Stimulated activated CD4-positive, alpha-beta T cell treated with anti-CD3 and anti-CD28 coated beads, Interleukin-15, amount 100 ng/mL, for 24 hours (primary cell): ENCODE results near the gene SLC26A6.

Experiments used
- DNase-seq: peaks from one replicate; pipeline ENCODE4 v3.0.0-alpha.2; 2020

The SLC26A6 gene

DNA sequence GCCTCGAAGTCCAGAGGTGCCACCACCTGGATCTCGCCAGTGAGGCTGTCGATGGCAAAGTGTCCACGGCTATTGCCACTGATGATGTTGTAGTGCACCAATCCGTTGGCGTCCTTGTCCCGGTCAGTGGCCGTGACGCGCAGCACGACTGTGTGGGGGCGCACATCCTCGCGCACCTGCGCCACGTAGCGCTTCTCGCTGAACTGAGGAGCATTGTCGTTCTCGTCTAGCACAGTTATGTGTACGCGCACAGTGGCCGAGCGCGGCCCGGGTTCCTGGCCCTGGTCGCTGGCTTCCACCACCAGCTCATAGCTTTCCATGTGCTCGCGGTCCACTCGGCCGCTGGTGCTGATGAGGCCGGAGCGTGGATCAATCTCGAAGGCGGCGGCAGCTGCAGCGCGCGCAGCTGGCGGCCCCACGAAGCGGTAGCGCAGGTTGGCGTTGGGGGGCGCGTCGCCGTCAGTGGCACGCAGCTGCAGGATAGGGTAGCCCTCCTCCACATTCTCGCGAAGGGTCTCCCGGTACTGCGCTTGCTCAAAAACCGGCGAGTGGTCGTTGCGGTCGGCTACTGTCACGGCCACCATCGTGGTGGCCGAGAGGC is 25.6 kb upstream of the SLC26A6 start:
- no peak for DNase-seq

- DNase-seq = peak; percentile 54
These were observed 21.6 kb upstream of the SLC26A6 start for GRCh38 chr3:48656841-48657281.

GRCh38 chr3:48656061-48656840 is 21.0 kb upstream of the SLC26A6 start:
- peak; percentile 91 for DNase-seq

DNA sequence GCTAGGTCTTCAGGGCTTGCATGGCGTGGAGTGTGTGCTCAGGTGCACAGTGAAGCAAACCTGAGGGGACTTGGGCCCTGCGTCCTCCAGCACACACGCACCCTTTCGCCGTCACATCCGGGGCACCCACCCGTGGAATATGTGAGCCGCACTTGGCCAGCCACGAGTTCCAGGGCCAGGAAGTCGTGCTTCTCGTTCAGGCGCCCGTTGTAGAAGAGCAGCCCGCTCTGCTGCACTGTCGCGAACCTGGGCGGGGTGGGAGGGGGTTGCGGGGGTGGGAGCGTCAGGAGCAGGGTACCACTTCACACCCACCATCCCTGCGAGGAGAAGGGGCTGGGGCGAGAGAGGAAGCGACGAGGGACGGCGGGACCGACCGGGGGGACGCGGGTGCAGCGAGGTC is 20.3 kb upstream of the SLC26A6 start:
- DNase-seq = peak; percentile 72

DNA sequence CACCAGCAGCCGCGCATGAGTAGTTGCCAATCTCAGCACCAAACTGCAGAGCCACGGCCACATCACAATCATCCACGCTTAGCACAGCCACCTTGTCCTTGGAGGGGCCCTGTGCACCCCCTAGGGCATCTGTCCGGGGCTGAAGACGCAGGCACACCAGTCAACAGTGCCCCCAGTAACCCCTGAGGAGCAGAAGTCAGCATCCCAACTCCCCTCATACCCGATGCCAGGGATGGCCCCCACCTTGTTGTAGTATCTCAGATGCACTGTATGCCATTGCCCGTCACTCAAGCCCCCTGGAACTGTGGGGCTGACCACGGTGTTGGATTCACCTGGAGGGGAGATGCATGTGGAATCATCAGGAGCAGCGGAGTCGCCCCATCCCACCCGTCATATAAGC is 19.8 kb upstream of the SLC26A6 start:
- DNase-seq = no peak

DNA sequence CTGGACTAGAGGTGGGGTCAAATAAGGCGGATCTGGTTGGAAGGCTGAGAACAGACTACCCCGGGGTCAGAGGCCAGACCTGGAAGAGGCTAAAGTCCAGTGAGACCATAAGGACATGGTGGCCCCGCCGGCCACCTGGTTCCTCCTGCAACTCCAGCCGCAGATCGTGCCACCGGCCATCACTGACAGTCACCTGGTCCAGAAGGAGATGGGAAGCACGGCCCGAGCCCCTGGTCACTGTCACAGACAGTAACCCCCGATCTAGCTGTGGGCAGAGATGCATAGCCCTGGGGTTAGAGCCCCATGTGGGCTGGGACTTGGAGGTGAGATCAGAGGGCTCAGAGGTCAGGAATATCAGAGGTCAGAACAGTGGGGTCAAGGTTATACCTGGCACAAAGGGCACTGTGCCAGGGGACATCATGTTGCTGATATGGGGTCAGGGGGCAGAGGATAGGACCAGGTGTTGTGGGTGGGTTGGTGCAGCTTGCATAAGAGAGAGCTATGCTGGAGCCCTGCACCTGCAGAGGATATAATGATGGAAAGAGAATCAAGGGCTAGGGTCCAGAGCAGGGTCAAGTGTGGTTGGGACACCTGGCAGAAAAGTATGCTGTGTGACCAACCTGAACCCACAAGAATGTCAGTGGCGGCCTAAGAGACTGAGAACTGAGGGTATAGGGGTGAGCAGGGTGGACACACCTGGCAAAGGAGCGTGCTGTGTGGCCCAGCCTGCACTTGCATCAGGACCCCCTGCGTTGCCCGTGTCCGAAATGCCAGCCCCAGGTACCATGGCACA is 17.9 kb upstream of the SLC26A6 start:
- no peak for DNase-seq

DNA sequence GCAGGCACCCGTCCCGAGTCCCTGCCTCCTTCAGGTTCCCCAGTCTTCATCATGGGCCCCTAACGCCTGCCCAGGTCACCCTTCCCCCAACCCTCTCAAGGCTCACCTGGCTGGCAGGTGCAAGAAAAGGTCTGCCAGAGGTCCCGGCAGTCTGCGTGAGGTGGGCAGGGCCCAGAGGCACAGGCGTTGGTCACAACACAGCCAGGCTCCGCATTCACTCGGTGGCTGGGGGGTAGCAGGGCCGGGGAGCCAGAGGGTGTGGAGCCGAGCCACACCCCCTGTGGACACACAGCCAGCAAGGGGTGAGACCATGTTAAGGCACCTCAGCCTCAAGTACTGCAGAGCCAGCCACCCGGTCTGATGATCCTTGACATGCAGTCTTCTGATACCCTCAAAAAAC is 16.5 kb upstream of the SLC26A6 start:
- DNase-seq = no peak

- DNase-seq = no peak
These were observed 15.5 kb upstream of the SLC26A6 start for GRCh38 chr3:48650723-48651122.

- DNase-seq = no peak
These were observed 13.1 kb upstream of the SLC26A6 start for GRCh38 chr3:48648188-48648850.

DNA sequence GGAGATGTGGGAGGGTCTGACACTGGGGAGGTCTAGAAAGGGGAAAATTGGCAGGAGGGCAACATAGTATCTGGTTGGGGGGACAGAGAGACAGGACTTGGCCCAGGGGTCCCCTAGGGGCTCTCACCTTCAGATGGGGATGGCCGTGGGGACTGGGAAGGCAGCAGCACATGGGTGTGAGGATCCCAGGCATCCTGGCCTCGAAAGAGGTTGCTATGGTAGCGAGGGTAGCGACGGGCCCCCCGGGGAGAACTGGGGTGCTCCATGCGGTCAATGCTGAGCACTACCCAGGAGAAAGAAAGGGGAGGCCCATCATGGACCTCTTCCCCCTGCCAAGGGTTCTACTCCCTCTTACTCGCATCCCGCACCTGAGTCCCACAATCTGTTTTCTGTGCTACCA is 12.5 kb upstream of the SLC26A6 start:
- no peak for DNase-seq

- no peak for DNase-seq
These were observed 9.9 kb upstream of the SLC26A6 start for GRCh38 chr3:48644898-48645760.

DNA sequence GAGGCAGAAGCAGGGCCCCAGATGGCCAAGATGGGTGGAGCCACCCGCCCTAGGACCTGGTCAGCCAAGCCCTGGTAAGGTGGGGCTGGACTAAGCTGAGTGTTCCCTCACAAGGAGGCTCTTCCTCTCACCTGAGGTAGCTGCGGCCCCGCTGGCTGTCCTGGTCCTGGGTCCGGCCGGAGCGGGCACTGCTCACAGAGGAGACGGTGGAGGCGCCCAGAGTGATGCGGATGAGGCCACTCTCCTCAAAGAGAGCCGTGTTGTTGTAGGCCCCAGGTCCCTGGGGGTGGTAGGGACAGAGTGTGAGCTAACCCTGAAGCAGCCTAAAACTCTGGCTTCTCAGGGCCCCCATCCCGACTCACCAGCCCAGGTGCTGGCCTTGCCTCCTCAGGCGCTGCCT is 7.3 kb upstream of the SLC26A6 start:
- no peak for DNase-seq

GRCh38 chr3:48641396-48641795 is 6.1 kb upstream of the SLC26A6 start:
- no peak for DNase-seq

DNA sequence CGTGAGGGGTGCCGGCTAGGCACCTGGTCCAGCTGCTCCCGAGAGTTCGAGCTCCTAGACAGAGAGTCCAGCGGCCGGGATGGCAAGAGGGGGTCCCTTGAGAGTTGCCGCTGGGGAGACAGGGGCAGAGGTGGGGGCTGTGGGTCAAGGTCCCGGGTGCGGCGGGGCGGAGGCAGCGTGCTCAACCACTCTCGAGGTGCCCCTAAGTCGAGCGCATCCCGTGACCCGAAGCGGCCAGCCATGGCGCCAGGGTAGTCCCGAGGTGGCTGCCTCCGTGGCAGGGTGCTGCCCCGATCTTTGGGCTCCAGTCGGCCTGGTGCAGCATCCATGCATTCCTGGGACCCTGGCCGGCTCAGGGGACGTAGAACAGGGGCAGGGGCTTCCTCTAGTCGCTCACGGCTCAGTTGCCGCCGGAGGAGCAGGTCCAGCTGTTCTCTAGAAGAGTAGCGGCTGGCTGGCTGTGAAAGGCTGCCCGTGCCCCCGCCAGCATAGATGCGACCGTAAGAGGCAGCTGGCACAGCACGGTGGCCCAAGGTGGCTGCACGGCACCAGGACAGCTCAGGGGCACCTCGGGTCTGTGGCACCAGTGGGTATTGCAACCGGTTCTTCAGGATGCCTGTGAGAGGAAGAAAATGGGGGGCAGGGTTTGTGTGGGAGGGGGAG is 4.8 kb upstream of the SLC26A6 start:
- DNase-seq = no peak

GRCh38 chr3:48637305-48637704 is 2.0 kb upstream of the SLC26A6 start:
- no peak for DNase-seq

DNA sequence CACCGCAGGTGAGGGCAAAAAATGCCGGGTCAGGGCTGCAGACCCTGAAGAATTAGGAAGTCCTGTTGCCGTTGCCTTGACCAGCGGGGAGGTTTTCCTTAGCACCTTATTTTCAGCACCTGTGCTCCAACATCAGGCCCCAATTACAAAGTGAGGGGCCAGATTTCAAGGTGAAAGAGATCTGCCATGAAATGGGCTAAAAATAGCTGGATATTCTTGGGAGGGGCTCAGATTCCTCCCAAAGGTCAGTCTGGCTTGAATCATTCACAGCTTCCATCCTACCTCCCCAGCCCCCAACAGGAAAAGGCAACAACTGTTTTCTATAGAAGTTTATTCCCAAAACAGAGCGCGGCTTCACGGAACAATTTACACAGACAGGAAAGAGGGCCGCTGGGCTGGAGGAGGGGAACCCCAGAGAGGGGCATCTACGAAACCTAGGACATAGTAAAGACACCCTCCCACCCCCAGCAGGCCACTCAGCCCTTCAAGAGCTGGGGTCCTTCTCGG is 941 bp upstream of the SLC26A6 start:
- no peak for DNase-seq

DNA sequence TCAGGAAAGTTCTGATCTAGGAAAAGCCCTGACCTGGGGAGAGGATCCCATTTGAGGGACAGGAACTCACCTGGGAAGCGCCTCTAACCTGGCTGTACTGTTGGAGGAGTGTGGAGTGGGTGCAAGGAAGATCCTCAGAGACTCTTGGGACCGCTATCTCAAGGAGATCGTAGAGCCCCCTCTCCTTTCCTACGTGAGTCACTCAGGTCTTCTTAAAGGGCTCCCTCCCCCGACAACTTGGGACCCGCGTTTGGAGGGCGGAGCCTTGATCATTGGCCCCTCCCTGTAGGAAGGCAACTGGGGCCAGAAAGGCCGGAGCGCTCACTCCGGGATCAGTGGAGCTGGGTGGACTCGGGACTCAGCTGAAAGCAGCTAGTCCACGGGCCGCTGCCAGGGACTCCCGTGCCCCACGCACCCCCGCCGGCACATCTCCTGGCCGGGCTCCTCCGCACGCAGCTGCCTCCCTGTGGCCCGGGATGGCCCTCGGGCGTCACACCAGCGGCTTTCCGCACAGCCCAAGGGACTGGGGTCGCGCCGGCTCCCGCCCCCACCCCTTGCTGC is 520 bp downstream of the SLC26A6 start:
- peak; percentile 78 for DNase-seq

DNA sequence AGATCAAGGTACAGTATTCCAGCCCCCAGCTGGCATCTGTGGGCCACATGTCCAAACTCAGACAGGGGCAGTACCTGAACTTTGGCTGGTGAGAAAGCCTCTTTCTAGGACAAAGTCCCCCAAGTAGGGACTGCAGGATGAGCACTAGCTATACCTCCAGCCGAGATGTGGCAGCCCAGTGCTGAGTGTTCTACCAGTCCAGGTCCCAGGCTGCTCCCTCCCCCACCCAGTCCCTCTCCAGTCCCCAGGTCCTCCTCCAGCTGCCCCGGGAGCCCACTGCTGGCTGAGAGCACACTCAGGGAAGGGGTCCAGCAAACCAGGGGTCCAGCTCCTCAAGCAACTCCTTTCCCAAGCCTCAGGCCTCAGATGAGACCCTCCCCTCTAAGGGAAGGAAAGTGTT is 1.5 kb downstream of the SLC26A6 start:
- DNase-seq = no peak

GRCh38 chr3:48633256-48633655 is 2.0 kb downstream of the SLC26A6 start:
- DNase-seq = no peak

DNA sequence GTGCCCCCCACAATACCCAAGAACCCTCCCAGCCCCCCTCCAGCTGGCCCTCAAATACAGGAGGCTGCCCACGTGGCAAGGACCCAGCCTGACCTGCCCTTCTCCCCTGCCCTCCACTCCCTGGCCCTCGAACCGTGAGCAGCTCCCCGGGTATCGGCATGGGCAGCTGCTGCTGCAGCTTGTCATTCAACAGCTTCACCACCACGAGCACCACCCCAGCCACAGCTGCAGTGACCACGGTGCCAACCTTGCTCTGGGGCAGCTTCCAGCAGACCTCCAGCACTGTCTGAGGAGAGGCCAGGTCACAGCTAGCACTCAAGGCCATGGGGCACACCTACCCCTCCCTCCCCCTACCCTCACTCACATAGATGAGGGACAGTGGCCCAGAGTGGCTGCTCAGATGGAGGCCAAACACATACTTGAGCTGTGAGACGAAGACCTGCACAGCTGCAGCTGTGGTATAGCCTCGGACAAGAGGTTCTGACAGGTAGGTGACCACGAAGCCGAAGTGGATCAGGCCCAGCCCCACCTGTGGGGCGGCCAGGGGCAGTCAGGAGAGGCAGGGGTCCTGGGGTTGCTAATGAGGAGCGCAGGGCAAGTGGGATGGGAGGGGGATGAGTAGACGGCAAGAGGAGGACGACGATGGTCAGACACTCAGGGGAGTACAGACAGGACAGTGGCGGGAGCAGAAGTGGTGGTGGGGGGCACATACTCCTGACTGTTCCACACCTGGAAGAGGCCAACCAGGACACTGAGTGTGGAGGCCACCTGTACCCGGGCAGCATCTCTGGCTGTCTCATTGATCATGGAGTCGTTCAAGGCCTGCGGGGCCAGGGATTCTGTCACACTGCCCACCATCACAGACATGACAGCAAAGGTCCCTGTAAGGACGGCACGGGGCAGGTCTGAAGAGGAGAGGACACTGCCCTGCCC is 3.5 kb downstream of the SLC26A6 start:
- DNase-seq = no peak
